ENCODE data around the gene CAMK1D. TPM values are rescaled to one million over a fixed set of nuclear protein-coding genes. Genes with fewer than 3 reads are reported as not detected.
"Not testable (repeated sequence)": the region's sequence is repeated elsewhere in the genome, so short reads cannot be mapped to it uniquely, and the experiment has no call there.

The CAMK1D gene
- total and polyA plus RNA-seq, 2 experiments from 2014 or later: 4.6 to 7.2 TPM

DNA sequence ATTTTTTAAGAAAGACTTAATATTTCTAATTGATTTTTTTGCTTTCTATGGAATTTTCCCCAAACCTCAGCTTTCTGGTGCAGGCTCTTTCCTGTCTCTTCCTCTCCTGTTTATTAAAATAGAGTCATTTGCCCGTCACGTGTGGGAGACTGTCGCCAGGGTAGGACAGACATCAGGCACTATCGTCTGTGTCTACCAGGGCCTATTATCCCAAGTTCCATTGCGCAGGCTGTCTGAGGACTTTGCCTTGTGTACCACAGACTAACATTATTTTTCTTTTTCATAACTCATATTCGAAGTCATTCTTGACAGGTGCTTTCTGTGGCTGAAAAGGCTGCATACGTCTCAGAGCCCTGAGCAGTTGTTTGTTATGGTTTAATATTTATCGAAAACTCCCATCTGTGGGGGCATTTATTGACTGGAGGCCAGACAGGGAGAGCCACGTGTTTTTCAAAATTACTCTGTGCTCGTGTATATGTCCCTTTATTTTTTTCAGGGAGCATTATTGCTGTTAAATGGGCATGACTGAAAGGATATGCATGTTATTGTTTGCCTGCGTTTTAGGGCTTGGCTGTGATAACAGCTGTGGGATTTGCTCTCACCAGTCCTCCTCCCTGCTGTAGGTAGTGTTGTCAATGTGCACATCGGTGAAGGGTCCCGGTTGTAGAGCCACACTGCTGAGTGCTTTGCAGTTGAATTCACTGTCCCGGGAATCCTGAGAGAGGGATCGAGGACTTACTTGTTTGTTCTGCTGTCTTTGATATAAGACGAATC lies 89.8 kb downstream of the CAMK1D start:
- ATAC-seq (no peak), DNase-seq (ENCODE audit: low spot score) (no peak)
- no peak overlapping the region for H2AFZ ChIP-seq
- no peak overlapping the region for H3K4me3 ChIP-seq
- Mint-ChIP-seq H3K4me3 (no peak overlapping the region), H3K27ac (no peak overlapping the region), H3K36me3 (ENCODE audit: low read depth) (peaks cover 6% of the 10 kb centered on the region; the same call in 2 of the 3 replicates), H3K27me3 (ENCODE audit: insufficient read depth, low read depth, poor library complexity) (peaks cover 6% of the 10 kb centered on the region), H3K4me1 (no peaks in the 10 kb centered on the region), H3K9me3 (peaks cover 6% of the 10 kb centered on the region; the same call in 1 of the 3 replicates)
- TF ChIP-seq NANOG (IDR thresholded peaks at IDR 0.05; ENCODE audit: borderline replicate concordance) (no peak), STAT1 (IDR thresholded peaks at IDR 0.05; ENCODE audit: unreplicated experiment) (no peak), JUNB (IDR thresholded peaks at IDR 0.05; ENCODE audit: unreplicated experiment) (no peak), EZH2 (IDR thresholded peaks at IDR 0.05; ENCODE audit: low read depth, unreplicated experiment) (no peak), CREB1 (CRISPR knock-in tag; IDR thresholded peaks at IDR 0.05; ENCODE audit: low read depth) (no peak), EZH2phosphoT487 (IDR thresholded peaks at IDR 0.05; ENCODE audit: unreplicated experiment) (no peak)
- TF ChIP-seq, protein P1, sequence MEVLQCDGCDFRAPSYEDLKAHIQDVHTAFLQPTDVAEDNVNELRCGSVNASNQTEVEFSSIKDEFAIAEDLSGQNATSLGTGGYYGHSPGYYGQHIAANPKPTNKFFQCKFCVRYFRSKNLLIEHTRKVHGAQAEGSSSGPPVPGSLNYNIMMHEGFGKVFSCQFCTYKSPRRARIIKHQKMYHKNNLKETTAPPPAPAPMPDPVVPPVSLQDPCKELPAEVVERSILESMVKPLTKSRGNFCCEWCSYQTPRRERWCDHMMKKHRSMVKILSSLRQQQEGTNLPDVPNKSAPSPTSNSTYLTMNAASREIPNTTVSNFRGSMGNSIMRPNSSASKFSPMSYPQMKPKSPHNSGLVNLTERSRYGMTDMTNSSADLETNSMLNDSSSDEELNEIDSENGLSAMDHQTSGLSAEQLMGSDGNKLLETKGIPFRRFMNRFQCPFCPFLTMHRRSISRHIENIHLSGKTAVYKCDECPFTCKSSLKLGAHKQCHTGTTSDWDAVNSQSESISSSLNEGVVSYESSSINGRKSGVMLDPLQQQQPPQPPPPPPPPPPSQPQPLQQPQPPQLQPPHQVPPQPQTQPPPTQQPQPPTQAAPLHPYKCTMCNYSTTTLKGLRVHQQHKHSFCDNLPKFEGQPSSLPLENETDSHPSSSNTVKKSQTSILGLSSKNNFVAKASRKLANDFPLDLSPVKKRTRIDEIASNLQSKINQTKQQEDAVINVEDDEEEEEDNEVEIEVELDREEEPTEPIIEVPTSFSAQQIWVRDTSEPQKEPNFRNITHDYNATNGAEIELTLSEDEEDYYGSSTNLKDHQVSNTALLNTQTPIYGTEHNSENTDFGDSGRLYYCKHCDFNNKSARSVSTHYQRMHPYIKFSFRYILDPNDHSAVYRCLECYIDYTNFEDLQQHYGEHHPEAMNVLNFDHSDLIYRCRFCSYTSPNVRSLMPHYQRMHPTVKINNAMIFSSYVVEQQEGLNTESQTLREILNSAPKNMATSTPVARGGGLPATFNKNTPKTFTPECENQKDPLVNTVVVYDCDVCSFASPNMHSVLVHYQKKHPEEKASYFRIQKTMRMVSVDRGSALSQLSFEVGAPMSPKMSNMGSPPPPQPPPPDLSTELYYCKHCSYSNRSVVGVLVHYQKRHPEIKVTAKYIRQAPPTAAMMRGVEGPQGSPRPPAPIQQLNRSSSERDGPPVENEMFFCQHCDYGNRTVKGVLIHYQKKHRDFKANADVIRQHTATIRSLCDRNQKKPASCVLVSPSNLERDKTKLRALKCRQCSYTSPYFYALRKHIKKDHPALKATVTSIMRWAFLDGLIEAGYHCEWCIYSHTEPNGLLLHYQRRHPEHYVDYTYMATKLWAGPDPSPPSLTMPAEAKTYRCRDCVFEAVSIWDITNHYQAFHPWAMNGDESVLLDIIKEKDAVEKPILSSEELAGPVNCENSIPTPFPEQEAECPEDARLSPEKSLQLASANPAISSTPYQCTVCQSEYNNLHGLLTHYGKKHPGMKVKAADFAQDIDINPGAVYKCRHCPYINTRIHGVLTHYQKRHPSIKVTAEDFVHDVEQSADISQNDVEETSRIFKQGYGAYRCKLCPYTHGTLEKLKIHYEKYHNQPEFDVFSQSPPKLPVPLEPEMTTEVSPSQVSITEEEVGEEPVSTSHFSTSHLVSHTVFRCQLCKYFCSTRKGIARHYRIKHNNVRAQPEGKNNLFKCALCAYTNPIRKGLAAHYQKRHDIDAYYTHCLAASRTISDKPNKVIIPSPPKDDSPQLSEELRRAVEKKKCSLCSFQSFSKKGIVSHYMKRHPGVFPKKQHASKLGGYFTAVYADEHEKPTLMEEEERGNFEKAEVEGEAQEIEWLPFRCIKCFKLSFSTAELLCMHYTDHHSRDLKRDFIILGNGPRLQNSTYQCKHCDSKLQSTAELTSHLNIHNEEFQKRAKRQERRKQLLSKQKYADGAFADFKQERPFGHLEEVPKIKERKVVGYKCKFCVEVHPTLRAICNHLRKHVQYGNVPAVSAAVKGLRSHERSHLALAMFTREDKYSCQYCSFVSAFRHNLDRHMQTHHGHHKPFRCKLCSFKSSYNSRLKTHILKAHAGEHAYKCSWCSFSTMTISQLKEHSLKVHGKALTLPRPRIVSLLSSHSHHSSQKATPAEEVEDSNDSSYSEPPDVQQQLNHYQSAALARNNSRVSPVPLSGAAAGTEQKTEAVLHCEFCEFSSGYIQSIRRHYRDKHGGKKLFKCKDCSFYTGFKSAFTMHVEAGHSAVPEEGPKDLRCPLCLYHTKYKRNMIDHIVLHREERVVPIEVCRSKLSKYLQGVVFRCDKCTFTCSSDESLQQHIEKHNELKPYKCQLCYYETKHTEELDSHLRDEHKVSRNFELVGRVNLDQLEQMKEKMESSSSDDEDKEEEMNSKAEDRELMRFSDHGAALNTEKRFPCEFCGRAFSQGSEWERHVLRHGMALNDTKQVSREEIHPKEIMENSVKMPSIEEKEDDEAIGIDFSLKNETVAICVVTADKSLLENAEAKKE (CRISPR knock-in tag; IDR thresholded peaks at IDR 0.05): no peak
- TF ChIP-seq, protein P2, sequence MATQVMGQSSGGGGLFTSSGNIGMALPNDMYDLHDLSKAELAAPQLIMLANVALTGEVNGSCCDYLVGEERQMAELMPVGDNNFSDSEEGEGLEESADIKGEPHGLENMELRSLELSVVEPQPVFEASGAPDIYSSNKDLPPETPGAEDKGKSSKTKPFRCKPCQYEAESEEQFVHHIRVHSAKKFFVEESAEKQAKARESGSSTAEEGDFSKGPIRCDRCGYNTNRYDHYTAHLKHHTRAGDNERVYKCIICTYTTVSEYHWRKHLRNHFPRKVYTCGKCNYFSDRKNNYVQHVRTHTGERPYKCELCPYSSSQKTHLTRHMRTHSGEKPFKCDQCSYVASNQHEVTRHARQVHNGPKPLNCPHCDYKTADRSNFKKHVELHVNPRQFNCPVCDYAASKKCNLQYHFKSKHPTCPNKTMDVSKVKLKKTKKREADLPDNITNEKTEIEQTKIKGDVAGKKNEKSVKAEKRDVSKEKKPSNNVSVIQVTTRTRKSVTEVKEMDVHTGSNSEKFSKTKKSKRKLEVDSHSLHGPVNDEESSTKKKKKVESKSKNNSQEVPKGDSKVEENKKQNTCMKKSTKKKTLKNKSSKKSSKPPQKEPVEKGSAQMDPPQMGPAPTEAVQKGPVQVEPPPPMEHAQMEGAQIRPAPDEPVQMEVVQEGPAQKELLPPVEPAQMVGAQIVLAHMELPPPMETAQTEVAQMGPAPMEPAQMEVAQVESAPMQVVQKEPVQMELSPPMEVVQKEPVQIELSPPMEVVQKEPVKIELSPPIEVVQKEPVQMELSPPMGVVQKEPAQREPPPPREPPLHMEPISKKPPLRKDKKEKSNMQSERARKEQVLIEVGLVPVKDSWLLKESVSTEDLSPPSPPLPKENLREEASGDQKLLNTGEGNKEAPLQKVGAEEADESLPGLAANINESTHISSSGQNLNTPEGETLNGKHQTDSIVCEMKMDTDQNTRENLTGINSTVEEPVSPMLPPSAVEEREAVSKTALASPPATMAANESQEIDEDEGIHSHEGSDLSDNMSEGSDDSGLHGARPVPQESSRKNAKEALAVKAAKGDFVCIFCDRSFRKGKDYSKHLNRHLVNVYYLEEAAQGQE (IDR thresholded peaks at IDR 0.05; ENCODE audit: unreplicated experiment): no peak
- H3K9me2 ChIP-seq (ENCODE audit: insufficient read depth): peaks cover 5% of the 10 kb centered on the region; the same call in 1 of the 2 replicates
- no peaks in the 10 kb centered on the region for H3F3A ChIP-seq (replicated peaks; ENCODE audit: low read depth)
- no peaks in the 10 kb centered on the region for H4K20me1 ChIP-seq (replicated peaks; ENCODE audit: insufficient read depth)
- H3K36me3 ChIP-seq (ENCODE audit: insufficient read depth): no peaks in the 10 kb centered on the region
- no peaks in the 10 kb centered on the region for H3K79me2 ChIP-seq (replicated peaks; ENCODE audit: insufficient read depth)
- H3K4me1 ChIP-seq (ENCODE audit: insufficient read depth): 0 out of 2 replicates have a peak, but pooled peaks cover under 1% of the 10 kb centered on the region
- H3K27ac ChIP-seq (ENCODE audit: low read depth): no peak overlapping the region
- no peaks in the 10 kb centered on the region for H3K27me3 ChIP-seq (ENCODE audit: insufficient read depth)
- H3K4me2 ChIP-seq: no peak overlapping the region

DNA sequence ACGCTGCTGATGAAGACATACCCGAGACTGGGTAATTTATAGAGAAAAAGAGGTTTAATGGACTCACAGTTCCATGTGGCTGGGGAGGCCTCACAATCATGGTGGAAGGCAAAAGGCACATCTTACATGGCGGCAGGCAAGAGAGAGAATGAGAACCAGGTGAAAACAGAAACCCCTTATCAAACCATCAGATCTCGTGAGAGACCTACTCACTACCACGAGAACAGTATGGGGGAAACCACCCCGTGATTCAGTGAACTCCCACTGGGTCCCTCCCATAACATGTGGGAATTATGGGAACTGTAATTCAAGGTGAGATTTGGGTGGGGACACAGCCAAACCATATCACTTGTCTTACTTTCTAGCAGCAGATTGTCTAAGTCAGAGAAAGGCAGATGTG lies 90.4 kb downstream of the CAMK1D start:
- H3K4me1 ChIP-seq (ENCODE audit: insufficient read depth); H3K79me2 ChIP-seq (replicated peaks; ENCODE audit: insufficient read depth); H3K27ac ChIP-seq (ENCODE audit: low read depth); H3K4me1 Mint-ChIP-seq; H2AFZ ChIP-seq; H3K27me3 ChIP-seq (ENCODE audit: insufficient read depth); H4K20me1 ChIP-seq (replicated peaks; ENCODE audit: insufficient read depth); H3K9me2 ChIP-seq (ENCODE audit: insufficient read depth); H3K27ac Mint-ChIP-seq; H3K4me3 Mint-ChIP-seq; H3K36me3 ChIP-seq (ENCODE audit: insufficient read depth); H3K4me2 ChIP-seq; H3K27me3 Mint-ChIP-seq (ENCODE audit: insufficient read depth, low read depth, poor library complexity); H3K36me3 Mint-ChIP-seq (ENCODE audit: low read depth); H3F3A ChIP-seq (replicated peaks; ENCODE audit: low read depth); H3K4me3 ChIP-seq; H3K9me3 Mint-ChIP-seq; ATAC-seq; DNase-seq (ENCODE audit: low spot score): not testable (repeated sequence)
